ENCODE results near the gene ASTN2.

DNA sequence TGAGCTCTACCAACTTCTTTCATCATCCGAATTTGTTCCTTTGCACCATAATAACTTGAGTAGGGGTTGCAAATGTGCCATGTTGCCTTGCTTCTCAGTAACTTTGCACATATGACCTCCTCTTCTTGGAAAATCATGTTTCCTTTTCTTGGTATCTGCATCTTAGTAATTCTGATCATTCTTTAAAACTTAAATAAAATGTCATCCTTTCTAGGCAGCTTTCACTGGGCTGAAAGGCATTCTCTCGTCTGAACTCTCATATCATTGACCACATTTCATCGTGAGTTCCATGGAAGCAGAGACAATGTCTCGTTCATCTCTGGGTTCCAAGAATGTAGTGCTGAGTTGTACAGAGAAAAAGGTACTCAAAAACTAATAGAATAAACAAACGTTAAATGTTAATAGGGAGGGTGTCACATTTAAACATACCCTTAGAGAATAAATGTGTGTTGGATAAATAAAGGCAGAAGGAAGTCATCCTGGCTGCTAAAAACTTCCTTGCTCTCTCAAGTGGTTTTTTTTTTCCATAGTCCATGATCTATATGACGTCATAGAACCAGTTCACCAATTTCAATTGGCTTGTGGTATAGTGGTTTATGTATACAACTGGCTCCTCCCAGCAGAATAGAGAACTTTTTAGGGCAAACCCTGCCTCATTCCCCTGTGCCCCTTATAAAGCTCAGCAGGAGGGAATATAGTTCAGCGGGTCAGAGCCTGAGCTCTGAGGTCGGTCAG lies 945.9 kb downstream of the ASTN2 start:
- TF ChIP-seq, protein P1, sequence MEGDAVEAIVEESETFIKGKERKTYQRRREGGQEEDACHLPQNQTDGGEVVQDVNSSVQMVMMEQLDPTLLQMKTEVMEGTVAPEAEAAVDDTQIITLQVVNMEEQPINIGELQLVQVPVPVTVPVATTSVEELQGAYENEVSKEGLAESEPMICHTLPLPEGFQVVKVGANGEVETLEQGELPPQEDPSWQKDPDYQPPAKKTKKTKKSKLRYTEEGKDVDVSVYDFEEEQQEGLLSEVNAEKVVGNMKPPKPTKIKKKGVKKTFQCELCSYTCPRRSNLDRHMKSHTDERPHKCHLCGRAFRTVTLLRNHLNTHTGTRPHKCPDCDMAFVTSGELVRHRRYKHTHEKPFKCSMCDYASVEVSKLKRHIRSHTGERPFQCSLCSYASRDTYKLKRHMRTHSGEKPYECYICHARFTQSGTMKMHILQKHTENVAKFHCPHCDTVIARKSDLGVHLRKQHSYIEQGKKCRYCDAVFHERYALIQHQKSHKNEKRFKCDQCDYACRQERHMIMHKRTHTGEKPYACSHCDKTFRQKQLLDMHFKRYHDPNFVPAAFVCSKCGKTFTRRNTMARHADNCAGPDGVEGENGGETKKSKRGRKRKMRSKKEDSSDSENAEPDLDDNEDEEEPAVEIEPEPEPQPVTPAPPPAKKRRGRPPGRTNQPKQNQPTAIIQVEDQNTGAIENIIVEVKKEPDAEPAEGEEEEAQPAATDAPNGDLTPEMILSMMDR (IDR thresholded peaks at IDR 0.05; ENCODE audit: low read depth, low read length, poor library complexity, severe bottlenecking) = no peak
- no peak for TF ChIP-seq EZH2phosphoT487 (IDR thresholded peaks at IDR 0.05; ENCODE audit: borderline replicate concordance, low read length)

All from DOHH2 (cell line).